ENCODE data around the gene ADCY3.
A peak's percentile ranks its signal among the peaks of the same experiment; 100 is the strongest.
"Not testable (repeated sequence)": the region's sequence is repeated elsewhere in the genome, so short reads cannot be mapped to it uniquely, and the experiment has no call there.

ADCY3 gene

GRCh38 chr2:24805811-24806660, 114.0 kb downstream of the ADCY3 start:
- DNase-seq = not testable (repeated sequence)

- not testable (repeated sequence) for DNase-seq
Observed at GRCh38 chr2:24800487-24800886, 119.5 kb downstream of the ADCY3 start.

- no peak for DNase-seq
Observed at GRCh38 chr2:24797644-24798043, 122.4 kb downstream of the ADCY3 start.

GRCh38 chr2:24793761-24794435, 126.1 kb downstream of the ADCY3 start:
- DNase-seq = no peak

GRCh38 chr2:24792874-24793760, 126.9 kb downstream of the ADCY3 start, which contains the start of the genes CENPO and PTRHD1:
TSS of gene CENPO (plus strand) at chr2:24793425. CDS start at chr2:24793920, 495 bp downstream.
TSS of gene PTRHD1 (minus strand) at chr2:24793391. CDS start at chr2:24793377, 14 bp downstream.
- peak; percentile 92 for DNase-seq

GRCh38 chr2:24792542-24792873, 127.5 kb downstream of the ADCY3 start:
- DNase-seq = no peak

- no peak for DNase-seq
Observed at GRCh38 chr2:24791452-24791851, 128.6 kb downstream of the ADCY3 start.

GRCh38 chr2:24788816-24789215, 131.2 kb downstream of the ADCY3 start:
- DNase-seq = no peak

- no peak for DNase-seq
Observed at GRCh38 chr2:24787532-24787931, 132.5 kb downstream of the ADCY3 start.

GRCh38 chr2:24785671-24786321, 134.2 kb downstream of the ADCY3 start:
- no peak for DNase-seq

- DNase-seq = no peak
Observed at GRCh38 chr2:24783641-24784040, 136.4 kb downstream of the ADCY3 start.

- no peak for DNase-seq
Observed at GRCh38 chr2:24779116-24779515, 140.9 kb downstream of the ADCY3 start.

GRCh38 chr2:24774373-24774772, 145.7 kb downstream of the ADCY3 start:
- DNase-seq = no peak

GRCh38 chr2:24771764-24772586, 148.1 kb downstream of the ADCY3 start:
- no peak for DNase-seq

GRCh38 chr2:24771061-24771460, 149.0 kb downstream of the ADCY3 start:
- no peak for DNase-seq
